Left renal pelvis (tissue), 4 donors: Measurements from ENCODE around the gene SEC61A1. TPM values are rescaled to one million over a fixed set of nuclear protein-coding genes. Genes with fewer than 3 reads are reported as not detected.

Experiments
- DNase-seq, 4 donors: peaks; one replicate each; pipeline ENCODE4 v3.0.0-alpha.2; 2013; ENCODE audit warnings: low read depth in 4 of 4, low spot score in 3 of 4
- polyA plus RNA-seq, 4 donors: library from polyadenylated mRNA; unstranded; fragments of 120-200 nt; gene quantifications; one replicate each; pipeline ENCODE4 v1.2.1, GENCODE V29; 2013; ENCODE audit not compliant: insufficient read length in 4 of 4

The SEC61A1 gene
- polyA plus RNA-seq, 4 donors, result 161 to 194 (median 167) TPM

GRCh38 chr3:128076483-128077201, 24.4 kb downstream of the SEC61A1 start:
- DNase-seq, result no peak

GRCh38 chr3:128077202-128077624, 25.0 kb downstream of the SEC61A1 start:
- DNase-seq, result no peak

- DNase-seq, result no peak
Observed at GRCh38 chr3:128077665-128078064, 25.4 kb downstream of the SEC61A1 start.

DNA sequence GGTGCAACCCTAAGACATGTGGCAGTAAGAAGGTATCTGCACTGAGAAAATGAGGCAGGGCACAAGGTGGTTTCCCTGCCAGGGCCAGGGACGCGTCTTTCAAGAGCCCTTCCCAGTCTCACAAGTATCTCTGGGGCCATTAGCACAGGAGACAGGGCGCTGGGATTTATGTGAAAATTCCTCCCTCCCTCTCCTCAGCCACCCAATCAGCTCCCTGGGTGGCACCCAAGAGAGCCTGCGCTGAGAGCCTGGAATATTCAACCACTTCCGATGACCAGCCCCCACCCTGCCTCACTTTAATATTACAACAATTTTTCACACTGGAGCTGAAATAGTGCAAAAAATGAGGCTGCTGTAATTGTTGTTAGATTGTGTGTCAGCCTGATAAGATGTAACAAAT, 26.1 kb downstream of the SEC61A1 start:
- DNase-seq, result no peak

GRCh38 chr3:128078875-128079274, 26.6 kb downstream of the SEC61A1 start:
- DNase-seq, result no peak

DNA sequence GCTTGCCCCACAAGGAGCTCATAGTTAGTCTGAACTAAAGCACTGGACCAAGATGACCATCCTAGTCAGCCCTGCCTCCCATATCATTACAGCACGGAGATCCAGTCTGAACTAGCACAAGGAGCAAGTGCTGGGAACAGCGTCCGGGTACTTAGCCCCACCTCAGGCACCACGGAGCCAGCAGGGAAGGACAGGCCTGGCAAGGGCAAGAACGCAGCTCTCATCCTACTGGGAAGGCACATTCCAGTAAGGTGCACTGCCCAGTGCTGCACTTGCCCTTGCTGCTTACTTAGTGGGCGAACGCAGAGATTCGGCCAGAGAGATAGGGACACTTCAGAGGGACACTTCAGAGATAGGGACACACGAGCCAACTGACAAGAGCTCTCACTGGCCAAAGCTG, 27.6 kb downstream of the SEC61A1 start:
- DNase-seq, result no peak

DNA sequence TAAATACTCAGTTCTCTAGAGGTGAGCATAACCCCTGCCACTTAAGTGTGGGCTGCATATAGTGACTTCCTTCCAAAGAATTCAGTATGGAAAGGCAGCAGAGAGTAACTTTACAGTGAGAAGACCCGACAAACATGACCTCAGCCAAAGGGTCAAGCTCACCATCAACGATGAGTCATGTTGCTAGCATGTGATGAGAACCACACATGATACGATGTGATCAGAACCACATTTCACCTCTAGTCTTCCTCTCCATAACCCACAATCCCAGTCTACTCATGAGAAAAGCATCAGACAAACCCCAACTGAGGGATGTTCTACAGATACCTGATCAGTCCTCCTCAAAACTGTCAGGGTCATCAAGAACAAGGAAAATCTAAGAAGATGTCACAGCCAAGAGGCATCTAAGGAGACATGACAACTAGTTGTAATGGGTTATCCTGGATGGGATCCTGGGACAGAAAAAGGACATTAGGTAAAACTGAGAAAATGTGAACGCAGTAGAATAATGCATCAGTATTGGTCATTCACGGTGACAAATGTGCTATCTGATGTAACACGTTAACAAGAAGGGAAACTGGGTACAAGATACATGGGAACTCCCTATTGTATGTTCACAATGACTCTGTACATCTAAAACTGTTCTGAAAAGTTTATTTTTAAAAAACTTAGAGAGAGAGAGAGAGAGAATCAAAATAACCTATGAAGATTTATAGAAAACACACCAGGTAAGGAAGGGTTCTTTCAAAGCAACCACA, 28.3 kb downstream of the SEC61A1 start:
- no peak for DNase-seq

DNA sequence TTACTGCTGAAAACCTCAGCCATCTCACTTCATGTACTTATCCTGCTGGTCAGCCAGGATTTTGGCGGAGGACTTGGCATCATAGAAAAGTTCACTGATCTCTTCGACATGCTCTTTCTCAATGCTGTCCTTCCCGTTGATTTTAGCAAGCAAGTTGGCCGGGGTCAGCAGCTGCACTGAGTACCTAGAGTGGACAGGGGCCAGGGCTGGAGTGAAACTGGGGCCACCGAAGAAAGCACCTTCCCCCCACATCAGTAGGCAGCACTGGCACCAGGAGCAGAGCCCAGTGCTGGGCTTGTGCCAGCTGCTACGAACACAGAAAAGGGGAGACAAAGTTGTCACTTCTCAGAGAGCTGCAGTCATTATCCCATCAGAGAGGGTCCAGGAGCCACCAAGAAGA, 29.0 kb downstream of the SEC61A1 start:
- DNase-seq, result no peak

- DNase-seq, result no peak
Observed at GRCh38 chr3:128081846-128082245, 29.6 kb downstream of the SEC61A1 start.

- no peak for DNase-seq
Observed at GRCh38 chr3:128082546-128082945, 30.3 kb downstream of the SEC61A1 start.

DNA sequence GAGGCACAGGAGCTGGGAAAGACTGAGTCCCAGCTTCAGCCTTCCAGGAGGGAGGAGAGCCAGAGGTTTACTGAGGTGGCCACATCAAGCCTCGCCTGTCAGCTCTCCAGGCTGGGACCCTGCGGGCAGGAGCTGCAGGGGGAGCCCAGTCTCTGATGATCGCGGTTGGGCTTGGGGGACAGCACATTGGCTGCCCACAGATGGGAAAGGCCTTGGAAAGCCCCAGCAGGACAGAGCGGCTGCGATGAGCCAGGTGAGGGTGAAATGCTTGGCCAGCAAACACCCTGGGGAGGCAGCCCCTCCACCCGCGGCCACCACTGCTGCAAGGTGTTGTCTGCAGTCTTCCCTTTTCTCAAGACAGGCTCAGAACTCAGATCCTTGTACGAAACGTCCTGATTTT, 31.2 kb downstream of the SEC61A1 start:
- no peak for DNase-seq

GRCh38 chr3:128083980-128084674, 31.9 kb downstream of the SEC61A1 start:
- DNase-seq, result no peak

DNA sequence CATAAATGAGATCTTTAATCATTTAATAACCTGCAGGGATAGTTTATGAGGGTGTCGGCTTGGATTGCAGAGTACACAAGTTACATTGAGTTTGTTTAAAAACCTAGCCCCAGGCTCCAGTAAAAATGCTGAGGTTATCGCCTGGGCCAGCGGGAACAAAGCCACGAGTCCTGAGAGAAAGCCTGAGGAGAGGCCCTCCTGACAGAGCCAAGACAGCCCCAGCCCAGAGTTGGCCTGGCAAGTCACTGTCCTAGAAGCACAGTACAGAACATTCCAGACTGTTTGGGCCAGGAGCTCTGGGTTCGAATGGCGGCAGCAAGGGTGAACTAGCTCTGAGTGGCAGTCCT, 32.4 kb downstream of the SEC61A1 start:
- DNase-seq, result no peak

GRCh38 chr3:128089135-128089534, 36.9 kb downstream of the SEC61A1 start:
- DNase-seq, result no peak

- no peak for DNase-seq
Observed at GRCh38 chr3:128091586-128091985, 39.3 kb downstream of the SEC61A1 start.

DNA sequence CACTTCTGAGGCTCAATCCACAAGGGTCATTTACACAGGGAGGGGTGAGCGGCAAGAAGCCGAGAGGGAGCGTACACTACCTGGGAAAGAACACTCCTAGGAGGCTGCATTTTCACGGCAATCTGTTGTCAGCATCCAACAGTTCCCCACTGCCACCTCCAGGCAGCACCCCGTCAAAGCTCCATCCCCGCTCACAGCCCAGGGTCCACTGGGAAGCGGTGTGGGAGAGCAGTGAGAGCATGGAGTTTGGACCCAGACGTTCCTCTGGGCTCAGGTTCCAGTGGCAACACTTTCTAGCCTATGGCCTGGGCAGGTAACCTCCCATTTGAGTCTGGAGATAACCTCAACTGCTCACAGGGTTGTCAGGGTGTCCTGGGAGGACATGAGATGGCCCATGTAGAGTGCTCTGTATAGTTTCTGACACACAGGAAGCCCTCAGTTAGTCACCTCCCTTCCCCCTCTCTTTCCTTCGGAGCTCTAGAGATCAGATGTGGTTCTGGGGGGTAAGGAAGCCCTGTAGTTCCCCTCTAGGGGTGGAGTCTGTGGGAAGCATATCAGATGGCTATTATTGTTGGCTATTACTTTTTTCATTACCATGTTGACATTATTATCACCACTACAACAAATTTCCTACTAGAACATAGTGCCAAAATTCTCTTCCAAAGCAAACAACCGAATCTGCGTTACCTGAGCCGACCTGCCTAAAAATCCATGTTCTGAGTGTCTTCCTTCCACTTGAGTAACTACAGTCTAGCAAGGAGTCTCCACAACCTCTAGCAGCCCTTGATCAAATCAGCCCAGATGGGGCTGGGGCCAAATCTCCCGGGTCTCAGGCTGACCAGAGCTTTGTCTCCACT, 42.3 kb downstream of the SEC61A1 start:
- DNase-seq, result no peak

- DNase-seq, result peak in 3 of 4 donors; percentile 48 to 59 (median 57)
Observed at GRCh38 chr3:128095222-128095703, 43.0 kb downstream of the SEC61A1 start.

- no peak for DNase-seq
Observed at GRCh38 chr3:128098234-128098633, 46.0 kb downstream of the SEC61A1 start.

- no peak for DNase-seq
Observed at GRCh38 chr3:128100161-128100560, 47.9 kb downstream of the SEC61A1 start.

DNA sequence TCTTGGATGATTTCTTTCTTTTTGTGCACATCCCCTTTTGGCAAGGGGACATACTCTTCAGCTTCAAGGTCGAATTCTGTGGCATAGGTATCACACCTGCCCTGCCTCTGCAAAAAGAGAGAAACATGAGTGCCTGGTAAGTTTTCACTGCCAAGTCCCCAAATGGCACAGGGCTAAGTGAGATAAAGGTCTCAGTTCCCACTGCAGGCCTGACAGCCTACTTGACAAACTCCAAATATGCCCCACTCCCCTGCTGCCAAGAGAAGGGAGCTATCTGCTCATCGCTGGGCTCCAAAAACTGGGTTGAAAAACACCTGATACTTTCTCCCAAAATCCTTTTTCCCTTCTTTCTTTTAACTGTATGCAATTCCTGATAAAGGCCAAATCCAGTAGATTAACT, 48.4 kb downstream of the SEC61A1 start:
- DNase-seq, result no peak
